Adrenal gland (tissue), 12 donors: ENCODE data around the gene NPIPA3. TPM values are rescaled to one million over a fixed set of nuclear protein-coding genes. Genes with fewer than 3 reads are reported as not detected.
"Not testable (repeated sequence)": the region's sequence is repeated elsewhere in the genome, so short reads cannot be mapped to it uniquely, and the experiment has no call there.

Source experiments
- DNase-seq, 7 donors: peaks; one replicate each; pipeline ENCODE4 v3.0.0-alpha.2; 2019 to 2020
- H3K27ac ChIP-seq, 5 donors: fragments of 200-600 bp; sonication (generic) in 4 of 5; 1 replicate in 3 of 5; 2 replicates in 2 of 5; pipeline versions ENCODE4 v1.5.1 to v1.8.0; 2016 to 2020; ENCODE audit warnings: mild to moderate bottlenecking in 1 of 5
- H3K27me3 ChIP-seq: fragments of 200-600 bp; 2 replicates; pipeline ENCODE4 v1.8.0; 2021
- H3K36me3 ChIP-seq, 2 donors: fragments of 200-600 bp; replicated peaks in 1 of 2; 1 replicate in 1 of 2; 2 replicates in 1 of 2; pipeline versions ENCODE4 v1.5.1 to v1.8.0; 2018 to 2022
- H3K4me1 ChIP-seq, 2 donors: fragments of 200-600 bp; replicated peaks in 1 of 2; 1 replicate in 1 of 2; 2 replicates in 1 of 2; pipeline versions ENCODE4 v1.5.1 to v1.8.0; 2018 to 2021
- H3K4me3 ChIP-seq, 4 donors: fragments of 200-600 bp; sonication (generic) in 3 of 4; one replicate each; pipeline ENCODE4 v1.5.1; 2016 to 2018
- H3K9me3 ChIP-seq, 3 donors: fragments of 200-600 bp; sonication (generic) in 1 of 3; replicated peaks in 1 of 3; 1 replicate in 2 of 3; 2 replicates in 1 of 3; pipeline versions ENCODE4 v1.5.1 to v1.8.0; 2016 to 2021
- CTCF ChIP-seq, 6 experiments: fragments of 450-650 bp in 4 of 6; fragments of 200-600 bp in 2 of 6; sonication (generic) in 1 of 6; IDR thresholded peaks; 1 replicate in 5 of 6; 2 replicates in 1 of 6; pipeline versions ENCODE4 v1.5.1 to v1.8.0; 2016 to 2021; ENCODE audit warnings: antibody characterized with exemption in 6 of 6, mild to moderate bottlenecking in 2 of 6, moderate library complexity in 1 of 6
- POLR2A ChIP-seq, 2 donors: fragments of 450-650 bp; IDR thresholded peaks; one replicate each; pipeline ENCODE4 v1.6.1; 2017; ENCODE audit warnings: antibody characterized with exemption in 2 of 2, mild to moderate bottlenecking in 2 of 2, moderate library complexity in 1 of 2
- WGBS, 4 donors: extraction: QIAGEN DNeasy Blood & Tissue Kit in 2 of 4; methylation state at CpG; one replicate each; pipeline versions ENCODE4 v1.1.5 to v1.1.7; 2013 to 2017; 5-methylcytosine and 5-hydroxymethylcytosine counted together
- intact Hi-C, 2 donors: fragments of 100-400 bp; cut with DNase I; formaldehyde crosslinking; loops; one replicate each; pipeline versions ENCODE4 v1.14.1 to v1.15.0; 2022 to 2023
- polyA plus RNA-seq, 3 donors: library from polyadenylated mRNA; stranded (reverse); fragments of 200-250 nt in 2 of 3; fragments of 350-450 nt in 1 of 3; fragmentation: Illumina TruSeq in 1 of 3; extraction: RNeasy Lipid Tissue Mini Kit (QIAGEN cat#74804) in 1 of 3; gene quantifications; one replicate each; pipeline ENCODE4 v1.2.3, GENCODE V29; 2013 to 2014
- total RNA-seq, 9 donors: library from RNA; depleted of rRNA in 4 of 9; stranded (reverse); fragments of >200 nt in 4 of 9; fragments of 120-200 nt in 1 of 9; fragmentation: NEBNext Ultra II Directional in 1 of 9; extraction: Animal tissue kit (Norgen Biotek cat#: 25700) in 1 of 9; gene quantifications; one replicate each; pipeline versions ENCODE4 v1.1.0 to v1.2.4, GENCODE V29; 2013 to 2023
- donor health status: healthy with polysubstance abuse.
- donor health status: Bipolar disorder and iron deficiency.
- donor health status: DM: yes; HTN: yes; CAD: no.
- donor health status: DM: no; HTN: no; CAD: no.
- donor health status: DM: no; HTN: no; CAD: no.
- donor health status: DM: yes; HTN: yes; CAD: no.

The NPIPA3 gene
- total and polyA plus RNA-seq, 12 donors = 0.60 to 8.1 (median 2.4) TPM; not detected in 1

- WGBS, 4 donors = 72 to 75% (median 73%) methylated on average over 11 of the region's 11 CpGs
- H3K27ac ChIP-seq = no peak overlapping the region
- TF ChIP-seq CTCF (IDR thresholded peaks at IDR 0.05) (no peak), POLR2A (IDR thresholded peaks at IDR 0.05) (no peak)
- DNase-seq = no peak
- no peaks in the 10 kb centered on the region for H3K9me3 ChIP-seq
- intact Hi-C loops = no loop called here
- H3K4me3 ChIP-seq = no peak overlapping the region
- no peaks in the 10 kb centered on the region for H3K4me1 ChIP-seq
- H3K36me3 ChIP-seq = no peaks in the 10 kb centered on the region
- H3K27me3 ChIP-seq = no peaks in the 10 kb centered on the region
These were observed 24.3 kb upstream of the NPIPA3 start for GRCh38 chr16:14678748-14679497.

GRCh38 chr16:14680396-14680795 is 22.8 kb upstream of the NPIPA3 start:
- H3K4me3 ChIP-seq, H3K27ac ChIP-seq, DNase-seq, H3K9me3 ChIP-seq, H3K4me1 ChIP-seq, intact Hi-C loops, H3K36me3 ChIP-seq, H3K27me3 ChIP-seq: not testable (repeated sequence)
- 82 to 92% (median 90%) methylated on average over 3 to 7 of the region's 7 CpGs for WGBS, 4 donors

- Histone ChIP-seq H3K27ac (no peak overlapping the region), H3K27me3 (no peaks in the 10 kb centered on the region), H3K4me3 (no peak overlapping the region), H3K4me1 (no peaks in the 10 kb centered on the region), H3K36me3 (no peaks in the 10 kb centered on the region), H3K9me3 (no peaks in the 10 kb centered on the region)
- TF ChIP-seq CTCF (IDR thresholded peaks at IDR 0.05) = no peak
- TF ChIP-seq POLR2A (IDR thresholded peaks at IDR 0.05) = no peak
- intact Hi-C loops = no loop called here
- WGBS, 4 donors = 80 to 97% (median 88%) methylated on average over 4 of the region's 4 CpGs
- no peak for DNase-seq
These were observed 22.1 kb upstream of the NPIPA3 start for GRCh38 chr16:14681115-14681514.

- H3K9me3 ChIP-seq = no peaks in the 10 kb centered on the region
- WGBS, 4 donors = 94 to 95% (median 95%) methylated on average over 8 of the region's 8 CpGs
- H3K27ac ChIP-seq = no peak overlapping the region
- intact Hi-C loops = no loop called here
- no peaks in the 10 kb centered on the region for H3K4me1 ChIP-seq
- no peak overlapping the region for H3K4me3 ChIP-seq
- H3K27me3 ChIP-seq = no peaks in the 10 kb centered on the region
- H3K36me3 ChIP-seq = no peaks in the 10 kb centered on the region
- TF ChIP-seq POLR2A (IDR thresholded peaks at IDR 0.05) = no peak
- no peak for TF ChIP-seq CTCF (IDR thresholded peaks at IDR 0.05)
- no peak for DNase-seq
These were observed 21.1 kb upstream of the NPIPA3 start for GRCh38 chr16:14682121-14682520.

- H3K4me3 ChIP-seq = not testable (repeated sequence)
These were observed 17.1 kb upstream of the NPIPA3 start for GRCh38 chr16:14685870-14686793.

GRCh38 chr16:14694129-14694528 is 9.1 kb upstream of the NPIPA3 start, which contains the start of gene PLA2G10:
TSS of gene PLA2G10 (minus strand) at chr16:14694308. CDS start at chr16:14694229, 79 bp downstream.
- H3K36me3 ChIP-seq, H3K4me3 ChIP-seq, H3K27me3 ChIP-seq, H3K4me1 ChIP-seq, DNase-seq, intact Hi-C loops, H3K27ac ChIP-seq, H3K9me3 ChIP-seq: not testable (repeated sequence)
- no CpG with 5 or more reads among the region's 28 CpGs for WGBS, 4 donors

More at GRCh38 chr16:14685870-14686793, 17.1 kb upstream of the NPIPA3 start:
- H3K27me3 ChIP-seq, H3K4me1 ChIP-seq, DNase-seq, H3K27ac ChIP-seq, intact Hi-C loops, H3K9me3 ChIP-seq, H3K36me3 ChIP-seq: not testable (repeated sequence)
- 72 to 81% (median 75%) methylated on average over 14 to 15 of the region's 15 CpGs for WGBS, 4 donors

- H3K9me3 ChIP-seq, H3K36me3 ChIP-seq, H3K4me1 ChIP-seq, H3K4me3 ChIP-seq, H3K27ac ChIP-seq, H3K27me3 ChIP-seq, DNase-seq, intact Hi-C loops: not testable (repeated sequence)
- 46 to 68% (median 65%) methylated on average over 2 of the region's 7 CpGs; no CpG with 5 or more reads in 1 of the 4 donors for WGBS, 4 donors
These were observed 1.4 kb upstream of the NPIPA3 start for GRCh38 chr16:14701859-14702258.
